Measurements from ENCODE around the gene STOML1.

The STOML1 gene

DNA sequence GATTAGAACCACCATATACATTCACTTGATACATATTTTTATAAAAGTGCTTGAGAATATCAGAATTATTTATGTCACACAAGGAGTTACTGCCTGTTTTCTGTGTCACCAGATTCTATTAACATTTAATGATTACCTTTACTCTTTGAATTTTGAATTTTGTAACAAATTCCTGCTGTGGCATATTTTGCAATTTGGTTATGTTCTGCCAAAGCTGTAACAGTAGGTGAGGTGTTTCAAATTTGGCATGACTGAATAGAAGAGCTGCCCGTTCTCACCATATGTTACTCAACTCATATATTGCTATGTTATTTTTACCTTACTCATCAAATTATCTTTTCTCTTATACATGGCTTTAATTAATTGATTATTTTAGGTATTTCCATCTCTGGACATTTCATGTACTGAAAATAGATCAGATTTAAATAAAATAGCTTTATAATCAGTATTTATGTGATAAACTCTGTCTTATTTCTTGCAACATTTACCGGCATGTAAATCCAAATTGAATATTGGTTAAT lies 21.3 kb upstream of the STOML1 start:
- DNase-seq: no peak

GRCh38 chr15:74011610-74012009 lies 19.5 kb upstream of the STOML1 start:
- no peak for DNase-seq

- no peak for DNase-seq
Measured at GRCh38 chr15:74010929-74011540, 18.9 kb upstream of the STOML1 start.

DNA sequence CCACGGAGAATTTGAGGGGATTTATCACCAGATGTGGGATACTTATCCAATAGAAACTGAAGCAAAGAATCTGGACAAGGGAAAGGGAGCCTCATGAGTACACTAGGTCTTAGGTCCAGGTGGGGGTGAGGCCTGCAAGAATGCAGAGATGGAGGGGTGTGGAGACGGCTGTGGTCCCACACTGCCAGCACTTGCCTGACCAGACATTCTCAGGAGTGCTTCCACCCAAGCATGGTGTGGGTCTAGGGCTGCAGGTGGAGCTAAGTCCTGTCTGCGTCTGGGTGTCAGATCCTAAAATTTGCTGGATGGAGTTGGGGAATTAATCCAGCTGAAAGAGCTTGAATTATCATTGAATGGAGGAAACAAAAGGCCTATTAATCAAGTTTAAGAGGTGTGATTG lies 16.8 kb upstream of the STOML1 start:
- no peak for DNase-seq

- DNase-seq: no peak
Measured at GRCh38 chr15:74007820-74008371, 15.8 kb upstream of the STOML1 start.

- DNase-seq: no peak
Measured at GRCh38 chr15:74006774-74007639, 14.9 kb upstream of the STOML1 start.

GRCh38 chr15:73997986-73998385 lies 5.9 kb upstream of the STOML1 start:
- DNase-seq: no peak

DNA sequence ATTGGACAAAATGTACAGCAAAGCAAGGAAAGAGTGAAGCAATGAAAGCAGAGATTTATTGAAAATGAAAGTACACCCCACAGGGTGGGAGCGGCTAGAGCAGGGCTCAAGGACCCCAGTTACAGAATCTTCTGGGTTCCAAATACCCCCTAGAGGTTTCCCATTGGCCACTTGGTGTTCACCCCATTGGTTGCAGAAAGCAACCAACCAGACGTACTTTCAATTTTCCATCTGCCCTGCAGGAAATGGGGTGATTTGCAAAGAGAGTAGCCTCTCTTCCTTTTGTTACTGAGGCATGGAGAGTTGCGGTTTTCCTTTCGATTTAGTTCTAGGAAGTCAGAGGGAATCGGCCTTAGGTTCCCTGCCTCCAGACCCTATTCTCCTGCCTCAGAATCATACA lies 4.8 kb upstream of the STOML1 start:
- DNase-seq: no peak

GRCh38 chr15:73996267-73996666 lies 4.2 kb upstream of the STOML1 start:
- DNase-seq: no peak

GRCh38 chr15:73994912-73995622 lies 3.0 kb upstream of the STOML1 start:
- DNase-seq: no peak

- DNase-seq: peak; percentile 77
Measured at GRCh38 chr15:73994413-73994883, 2.4 kb upstream of the STOML1 start, which contains the start of gene PML. Gene PML (plus strand): TSS chr15:73994716. CDS start chr15:73994813, 97 bp downstream.

- no peak for DNase-seq
Measured at GRCh38 chr15:73993211-73993994, 1.3 kb upstream of the STOML1 start.

DNA sequence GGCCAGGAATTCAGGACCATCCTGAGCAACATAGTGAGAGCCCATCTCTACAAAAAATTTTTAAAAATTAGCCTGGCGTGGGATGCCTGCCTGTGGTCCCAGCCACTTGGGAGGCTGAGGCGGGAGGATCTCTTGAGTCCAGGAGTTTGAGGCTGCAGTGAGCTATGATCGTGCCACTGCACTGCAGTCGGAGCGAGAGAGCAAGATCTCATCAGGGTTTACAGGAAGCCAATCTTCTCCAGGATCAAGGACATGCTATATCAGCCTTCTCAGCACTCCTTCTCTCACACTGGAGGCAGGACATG lies 451 bp upstream of the STOML1 start:
- DNase-seq: no peak

GRCh38 chr15:73991260-73991659 lies 835 bp downstream of the STOML1 start:
- DNase-seq: no peak

GRCh38 chr15:73990250-73991005 lies 1.7 kb downstream of the STOML1 start:
- DNase-seq: no peak

GRCh38 chr15:73989001-73989798 lies 2.9 kb downstream of the STOML1 start:
- no peak for DNase-seq

DNA sequence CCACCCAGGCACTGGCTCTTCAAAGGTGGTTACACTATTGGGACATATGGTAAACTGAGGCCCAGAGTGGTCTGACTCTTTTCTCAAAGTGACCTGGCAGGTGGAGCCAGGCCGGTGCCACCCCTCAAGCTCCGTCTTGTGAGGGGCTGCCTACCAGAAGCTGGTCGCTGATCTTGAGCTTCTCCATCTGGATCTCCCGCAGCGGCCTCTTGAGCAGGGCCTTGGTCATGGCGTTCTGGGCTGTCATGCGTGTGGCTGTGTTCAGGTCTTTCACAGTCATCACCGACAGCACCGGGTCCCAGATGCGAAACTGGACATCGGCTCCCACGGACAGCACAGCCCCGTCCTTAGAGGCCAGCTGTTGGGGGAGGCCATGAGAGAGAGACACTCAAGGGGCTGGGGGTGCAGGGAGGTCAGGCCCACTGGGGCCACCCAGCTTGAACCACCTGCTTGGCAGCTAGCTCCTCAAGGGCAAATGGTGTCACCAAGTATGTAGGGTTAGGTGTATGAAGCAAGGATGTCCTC lies 3.6 kb downstream of the STOML1 start:
- no peak for DNase-seq

DNA sequence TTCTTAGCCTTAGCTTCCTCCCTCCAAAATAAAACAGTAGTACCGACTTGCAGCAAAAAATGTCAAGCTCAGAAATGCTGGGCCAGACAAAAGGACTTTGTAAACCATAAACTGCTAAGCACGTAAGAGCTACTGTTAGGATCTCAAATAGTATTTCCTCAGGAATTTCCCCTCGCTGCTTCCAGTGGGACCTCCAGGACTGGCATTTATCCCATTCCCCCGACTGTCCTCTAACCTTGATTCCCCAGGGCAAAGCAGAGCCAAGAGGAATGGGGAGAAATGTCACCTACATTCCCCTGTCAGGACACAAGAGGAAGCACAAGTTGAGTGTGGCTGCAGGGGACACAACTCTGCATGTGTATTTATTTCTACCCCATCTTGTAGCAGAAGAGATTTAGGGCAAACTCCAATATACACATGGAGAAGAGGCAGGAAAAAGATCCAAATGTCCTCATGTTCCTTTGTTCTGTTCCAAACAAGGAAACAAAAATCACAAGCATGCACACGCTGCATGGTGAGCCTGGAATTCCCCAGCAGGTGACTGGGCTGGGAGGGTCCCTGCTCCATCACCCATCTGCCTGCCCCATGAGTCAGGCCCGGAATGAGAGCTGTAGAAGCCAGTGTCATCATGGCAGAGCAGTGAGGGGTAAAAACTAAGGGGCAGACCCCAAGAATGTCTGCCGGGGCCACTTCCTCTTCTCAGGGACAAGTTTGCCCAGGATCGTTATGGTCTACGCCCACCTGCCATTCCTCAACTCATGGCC lies 4.2 kb downstream of the STOML1 start:
- no peak for DNase-seq

- DNase-seq: no peak
Measured at GRCh38 chr15:73987250-73987649, 4.8 kb downstream of the STOML1 start.

GRCh38 chr15:73986776-73987056 lies 5.4 kb downstream of the STOML1 start:
- DNase-seq: no peak

All from SIG-M5 (cell line).